ENCODE results near the gene AKT1S1. TPM values are rescaled to one million over a fixed set of nuclear protein-coding genes. Genes with fewer than 3 reads are reported as not detected.

The AKT1S1 gene
- total and polyA plus RNA-seq, 2 of the 13 experiments (the other 11 are each of a cell fraction or from before 2014, with no cell fraction given) = 13.5 to 27.8 TPM

GRCh38 chr19:49877020-49877878 is at the start of gene AKT1S1, which contains the start of gene TBC1D17 (continued):
- TF ChIP-seq SMARCC2 (IDR thresholded peaks at IDR 0.05) (no peak), PAXIP1 (CRISPR knock-in tag; conservative IDR thresholded peaks at IDR 0.05) (no peak), RXRB (CRISPR knock-in tag; IDR thresholded peaks at IDR 0.05; ENCODE audit: borderline replicate concordance) (peak; percentile 6; the same call in 1 of the 2 replicates), PATZ1 (CRISPR knock-in tag; IDR thresholded peaks at IDR 0.05) (no peak), NFAT5 (CRISPR knock-in tag; IDR thresholded peaks at IDR 0.05) (no peak), DDIT3 (CRISPR knock-in tag; IDR thresholded peaks at IDR 0.05) (no peak), TFAP4 (IDR thresholded peaks at IDR 0.05; ENCODE audit: borderline replicate concordance, low read depth) (peak; percentile 77; the same call in 1 of the 2 replicates), TOPORS (CRISPR knock-in tag; IDR thresholded peaks at IDR 0.05) (no peak; the same call in 1 of the 2 replicates), IKZF4 (CRISPR knock-in tag; IDR thresholded peaks at IDR 0.05; ENCODE audit: borderline replicate concordance, low read depth, not compliant biosample characterization) (peak; percentile 94), ERF (CRISPR knock-in tag; IDR thresholded peaks at IDR 0.05) (no peak), ETV5 (CRISPR knock-in tag; IDR thresholded peaks at IDR 0.05; ENCODE audit: borderline replicate concordance) (peak; percentile 93), KDM1A (CRISPR knock-in tag; IDR thresholded peaks at IDR 0.05) (no peak), ZNF761 (CRISPR knock-in tag; conservative IDR thresholded peaks at IDR 0.05) (no peak), EED (CRISPR knock-in tag; IDR thresholded peaks at IDR 0.05) (0 out of 2 replicates have a peak, but pooled peaks have one; percentile 38), XRCC5 (optimal IDR thresholded peaks at IDR 0.05; ENCODE audit: low read length) (no peak)
